ENCODE results near the gene SPHK1.

GRCh38 chr17:76386966-76387765, 2.8 kb downstream of the SPHK1 start:
- TF ChIP-seq POLR2A (IDR thresholded peaks at IDR 0.05; ENCODE audit: low read length): no peak
- TF ChIP-seq GATA1 (IDR thresholded peaks at IDR 0.05; ENCODE audit: low read depth, low read length): no peak
